ENCODE data around the gene RBM15B. TPM values are rescaled to one million over a fixed set of nuclear protein-coding genes. Genes with fewer than 3 reads are reported as not detected.

Gene RBM15B
- polyA plus RNA-seq, 2 of the 4 experiments (the other 2 are of a cell fraction) = 7.9 to 17.0 TPM

- peaks cover 40% of the 10 kb centered on the region for H3K4me1 ChIP-seq
- no peaks in the 10 kb centered on the region for H3K9me3 ChIP-seq
- TF ChIP-seq ZC3H11A (IDR thresholded peaks at IDR 0.05) (no peak), HOXB13 (CRISPR knock-in tag; IDR thresholded peaks at IDR 0.05; ENCODE audit: low read depth) (no peak), BCL3 (IDR thresholded peaks at IDR 0.05) (no peak), JUN (IDR thresholded peaks at IDR 0.05) (no peak)
- ChIA-PET CTCF (interaction anchor here (0.5 to 9.2 kb wide), 28 partner anchors 9 to 819 kb away, joined by 3 to 106 read pairs (median 4); partner anchors contain the start of genes CISH, DCAF1 and MAPKAPK3), POLR2A (interaction anchor here (1.3 kb wide), 1 partner anchor 110 kb away, joined by 3 read pairs; the partner anchor contains the start of gene DCAF1)
- peak overlapping the region; percentile 64 to 81 for H3K27ac ChIP-seq
- no peak for DNase-seq (ENCODE audit: low read depth in 1 of 2, low spot score in 1 of 2)
- 47% methylated on average over 23 of the region's 29 CpGs for WGBS (ENCODE audit: missing lambda C conversion rate)
- FAIRE-seq = no peak
- peak; percentile 31 to 35 for ATAC-seq
- peak overlapping the region; percentile 20; the same call in 2 of the 3 replicates for H3K4me3 ChIP-seq
- H3K4me2 ChIP-seq = peak overlapping the region; percentile 77
These were observed 625 bp upstream of the RBM15B start for GRCh38 chr3:51390246-51391074.

DNA sequence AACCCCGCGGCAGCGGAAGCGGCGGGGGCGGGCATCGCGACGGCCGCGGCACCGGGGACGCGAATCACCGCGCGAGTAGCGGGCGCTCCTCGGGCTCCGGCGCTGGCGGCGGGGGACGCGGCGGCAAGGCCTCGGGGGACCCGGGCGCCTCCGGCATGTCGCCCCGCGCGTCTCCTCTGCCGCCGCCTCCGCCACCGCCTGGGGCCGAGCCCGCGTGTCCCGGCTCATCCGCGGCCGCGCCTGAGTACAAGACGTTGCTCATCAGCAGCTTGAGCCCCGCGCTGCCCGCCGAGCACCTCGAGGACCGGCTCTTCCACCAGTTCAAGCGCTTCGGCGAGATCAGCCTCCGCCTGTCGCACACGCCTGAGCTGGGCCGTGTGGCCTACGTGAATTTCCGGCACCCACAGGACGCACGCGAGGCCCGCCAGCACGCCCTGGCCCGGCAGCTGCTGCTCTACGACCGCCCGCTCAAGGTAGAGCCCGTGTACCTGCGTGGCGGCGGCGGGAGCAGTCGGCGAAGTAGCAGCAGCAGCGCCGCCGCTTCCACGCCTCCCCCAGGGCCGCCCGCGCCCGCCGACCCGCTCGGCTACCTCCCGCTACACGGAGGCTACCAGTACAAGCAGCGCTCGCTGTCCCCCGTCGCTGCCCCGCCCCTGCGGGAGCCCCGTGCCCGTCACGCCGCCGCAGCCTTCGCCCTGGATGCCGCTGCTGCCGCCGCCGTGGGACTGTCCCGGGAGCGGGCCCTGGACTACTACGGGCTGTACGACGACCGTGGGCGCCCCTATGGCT lies 675 bp downstream of the RBM15B start:
- ChIA-PET POLR2A (no interaction called here), CTCF (interaction anchor here (1.3 to 1.9 kb wide), 2 partner anchors 290 to 776 kb away, joined by 3 to 6 read pairs; partner anchors contain the start of gene MAPKAPK3)
- Histone ChIP-seq H3K9me3 (no peaks in the 10 kb centered on the region), H3K4me3 (peak overlapping the region; percentile 92), H3K4me2 (peak overlapping the region; percentile 95), H3K4me1 (peaks cover 31% of the 10 kb centered on the region), H3K27ac (peak overlapping the region; percentile 94 to 99)
- ATAC-seq = 0 out of 6 replicates have a peak, but pooled peaks of 1 of the 2 experiments have one; percentile 3
- DNase-seq (ENCODE audit: low read depth in 1 of 2, low spot score in 1 of 2) = no peak
- FAIRE-seq = no peak
- no CpG with 5 or more reads among the region's 115 CpGs for WGBS (ENCODE audit: missing lambda C conversion rate)
- TF ChIP-seq NPAS2 (CRISPR knock-in tag; IDR thresholded peaks at IDR 0.05; ENCODE audit: borderline replicate concordance) = no peak
- TF ChIP-seq, protein P1, sequence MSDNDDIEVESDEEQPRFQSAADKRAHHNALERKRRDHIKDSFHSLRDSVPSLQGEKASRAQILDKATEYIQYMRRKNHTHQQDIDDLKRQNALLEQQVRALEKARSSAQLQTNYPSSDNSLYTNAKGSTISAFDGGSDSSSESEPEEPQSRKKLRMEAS (IDR thresholded peaks at IDR 0.05) = peak; percentile 45; the same call in 1 of the 2 replicates
- TF ChIP-seq ESRRA (IDR thresholded peaks at IDR 0.05; ENCODE audit: borderline replicate concordance, low read length) = no peak
- TF ChIP-seq POLR2A (IDR thresholded peaks at IDR 0.05; ENCODE audit: low read length) = no peak
- no peak for TF ChIP-seq RAD21 (conservative IDR thresholded peaks at IDR 0.05 in 1 of 2, IDR thresholded peaks at IDR 0.05 in 1 of 2)
- TF ChIP-seq, protein P2, sequence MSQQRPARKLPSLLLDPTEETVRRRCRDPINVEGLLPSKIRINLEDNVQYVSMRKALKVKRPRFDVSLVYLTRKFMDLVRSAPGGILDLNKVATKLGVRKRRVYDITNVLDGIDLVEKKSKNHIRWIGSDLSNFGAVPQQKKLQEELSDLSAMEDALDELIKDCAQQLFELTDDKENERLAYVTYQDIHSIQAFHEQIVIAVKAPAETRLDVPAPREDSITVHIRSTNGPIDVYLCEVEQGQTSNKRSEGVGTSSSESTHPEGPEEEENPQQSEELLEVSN (IDR thresholded peaks at IDR 0.05; ENCODE audit: borderline replicate concordance, low read depth) = peak; percentile 25; the same call in 1 of the 2 replicates
- TF ChIP-seq SREBF2 (IDR thresholded peaks at IDR 0.05) = no peak
- no peak for TF ChIP-seq FOSL2 (IDR thresholded peaks at IDR 0.05)
- TF ChIP-seq FOSL2 (CRISPR knock-in tag; IDR thresholded peaks at IDR 0.05) = no peak

DNA sequence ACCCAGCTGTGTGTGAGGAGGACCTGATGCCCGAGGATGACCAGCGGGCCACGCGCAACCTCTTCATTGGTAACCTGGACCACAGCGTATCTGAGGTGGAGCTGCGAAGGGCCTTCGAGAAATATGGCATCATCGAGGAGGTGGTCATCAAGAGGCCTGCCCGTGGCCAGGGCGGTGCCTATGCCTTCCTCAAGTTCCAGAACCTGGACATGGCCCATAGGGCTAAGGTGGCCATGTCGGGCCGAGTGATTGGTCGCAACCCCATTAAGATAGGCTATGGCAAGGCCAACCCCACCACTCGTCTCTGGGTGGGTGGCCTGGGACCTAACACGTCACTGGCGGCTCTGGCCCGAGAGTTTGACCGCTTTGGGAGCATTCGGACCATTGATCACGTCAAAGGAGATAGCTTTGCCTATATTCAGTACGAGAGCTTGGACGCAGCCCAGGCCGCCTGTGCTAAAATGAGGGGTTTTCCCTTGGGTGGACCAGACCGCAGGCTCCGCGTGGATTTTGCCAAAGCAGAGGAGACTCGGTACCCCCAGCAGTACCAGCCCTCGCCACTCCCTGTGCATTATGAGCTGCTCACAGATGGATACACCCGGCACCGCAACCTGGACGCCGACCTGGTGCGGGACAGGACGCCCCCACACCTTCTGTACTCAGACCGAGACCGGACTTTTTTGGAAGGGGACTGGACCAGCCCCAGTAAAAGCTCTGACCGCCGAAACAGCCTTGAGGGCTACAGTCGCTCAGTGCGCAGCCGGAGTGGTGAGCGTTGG lies 1.5 kb downstream of the RBM15B start:
- CTCF ChIA-PET = interaction anchor here (1.3 to 1.9 kb wide), 2 partner anchors 290 to 776 kb away, joined by 3 to 6 read pairs; partner anchors contain the start of gene MAPKAPK3
- TF ChIP-seq BHLHE40 (IDR thresholded peaks at IDR 0.05; ENCODE audit: low read depth, low read length) = no peak
- POLR2A ChIA-PET = interaction anchor here (1.4 kb wide), 1 partner anchor 107 kb away, joined by 4 read pairs; the partner anchor contains the start of gene DCAF1
- peak overlapping the region; percentile 92 for H3K4me3 ChIP-seq
- H3K4me2 ChIP-seq = peak overlapping the region; percentile 95
- DNase-seq (ENCODE audit: low read depth in 1 of 2, low spot score in 1 of 2) (no peak), ATAC-seq (no peak), FAIRE-seq (no peak)
- peak overlapping the region; percentile 94 to 99 for H3K27ac ChIP-seq
- peaks cover 29% of the 10 kb centered on the region for H3K4me1 ChIP-seq
- WGBS (ENCODE audit: missing lambda C conversion rate) = 87% methylated on average over 20 of the region's 42 CpGs
- no peaks in the 10 kb centered on the region for H3K9me3 ChIP-seq

Measured in A549 (cell line).